CD4-positive, alpha-beta T cell treated with Interleukin-6 at 100 ng/mL for 8 hours (primary cell): ENCODE results near the gene ALKBH5.

Experiments
- DNase-seq: peaks from one replicate; pipeline ENCODE4 v3.0.0-alpha.2; 2020; ENCODE audit warnings: mixed read lengths, low spot score

Gene ALKBH5

GRCh38 chr17:18183334-18184142 lies at the start of gene ALKBH5:
ALKBH5 (plus strand) TSS chr17:18183828; CDS start chr17:18184244, 416 bp downstream.
- DNase-seq = peak; percentile 99

DNA sequence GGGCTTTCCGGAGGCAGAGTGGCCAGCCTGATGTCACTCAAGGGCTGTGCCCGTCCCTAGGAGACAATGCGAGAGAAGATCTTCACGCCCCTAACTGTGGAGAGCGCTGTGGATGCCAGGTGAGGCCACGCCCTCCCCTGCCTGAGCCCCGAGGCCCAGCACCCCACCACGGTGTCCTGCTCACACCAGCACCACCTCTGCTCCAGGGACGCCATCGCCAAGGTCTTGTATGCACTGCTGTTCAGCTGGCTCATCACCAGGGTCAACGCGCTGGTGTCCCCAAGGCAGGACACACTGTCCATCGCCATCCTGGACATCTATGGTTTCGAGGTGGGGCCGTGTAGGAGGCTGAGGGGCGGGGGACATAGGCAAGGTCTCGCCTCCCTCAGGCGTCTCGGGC lies 47.3 kb upstream of the ALKBH5 start:
- no peak for DNase-seq

DNA sequence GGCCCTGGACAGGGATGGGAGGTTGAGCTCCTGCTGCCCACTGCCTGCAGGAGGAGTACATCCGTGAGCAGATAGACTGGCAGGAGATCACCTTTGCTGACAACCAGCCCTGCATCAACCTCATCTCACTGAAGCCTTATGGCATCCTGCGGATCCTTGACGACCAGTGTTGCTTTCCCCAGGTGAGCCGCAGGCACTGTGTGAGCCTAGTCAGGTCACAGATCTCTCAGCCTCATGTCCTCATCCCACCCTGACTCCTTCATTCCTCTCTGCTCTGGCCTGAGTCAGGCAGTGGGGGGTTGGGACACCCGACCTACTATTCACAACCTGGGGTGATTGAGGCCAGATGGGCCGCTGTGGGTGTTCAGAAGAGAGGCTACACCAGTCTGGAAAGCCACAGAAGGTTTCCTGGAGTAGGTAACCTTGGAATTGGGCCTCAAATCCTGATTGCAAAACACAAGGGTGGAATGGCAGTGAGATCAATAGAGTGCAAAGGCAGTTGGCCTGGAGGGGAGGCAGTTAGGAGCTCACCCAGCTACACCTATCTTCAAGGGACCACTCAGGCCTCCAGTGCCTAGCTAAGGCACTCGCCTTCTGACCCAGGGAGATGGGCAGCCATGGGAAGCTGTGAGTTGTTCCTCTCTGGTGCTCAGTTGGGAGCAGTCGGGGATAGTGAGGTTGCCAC lies 45.4 kb upstream of the ALKBH5 start:
- DNase-seq = no peak

GRCh38 chr17:18139092-18139491 lies 44.5 kb upstream of the ALKBH5 start:
- no peak for DNase-seq

- no peak for DNase-seq
These were observed 44.1 kb upstream of the ALKBH5 start for GRCh38 chr17:18139498-18139897.

DNA sequence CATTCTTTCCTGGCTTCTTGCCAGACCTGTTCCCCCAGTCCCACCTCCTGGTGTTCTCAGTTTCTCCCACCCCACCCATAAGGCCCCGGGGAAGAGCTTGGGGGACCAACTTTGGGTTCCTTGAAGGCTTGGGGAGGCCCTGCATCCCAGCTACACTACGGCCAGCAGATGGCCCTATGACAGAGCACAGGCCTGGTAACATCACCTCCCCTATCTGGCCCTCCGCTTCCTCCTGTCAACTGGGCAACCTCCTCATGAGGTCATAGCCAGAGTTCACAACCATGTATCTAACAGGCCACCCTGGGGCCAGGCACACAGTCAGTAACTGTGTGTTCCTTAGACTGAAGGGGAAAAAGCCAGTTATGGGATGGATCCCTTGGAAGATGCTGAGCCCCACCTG lies 43.7 kb upstream of the ALKBH5 start:
- DNase-seq = no peak

- DNase-seq = no peak
These were observed 43.0 kb upstream of the ALKBH5 start for GRCh38 chr17:18140648-18141047.

GRCh38 chr17:18141210-18141803 lies 42.3 kb upstream of the ALKBH5 start:
- DNase-seq = peak; percentile 49

DNA sequence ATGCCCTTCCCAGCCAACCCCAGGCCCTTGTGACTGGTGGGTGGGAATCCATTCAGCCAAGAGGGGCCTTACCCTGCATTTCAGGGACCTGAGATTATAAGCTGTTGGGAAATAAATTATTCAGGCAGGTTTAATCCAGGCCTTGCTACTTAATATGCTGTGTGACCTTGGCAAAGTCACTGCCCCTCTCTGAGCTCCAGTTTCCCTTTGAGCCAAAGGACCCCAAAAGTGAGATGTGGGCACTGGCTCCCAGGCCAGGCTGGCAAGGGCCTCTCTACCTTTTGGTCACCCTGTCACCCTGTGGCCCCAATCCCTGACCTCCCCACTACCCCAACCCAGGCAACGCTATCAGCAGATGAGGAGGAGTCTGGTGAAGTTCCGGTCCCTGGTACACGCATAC lies 41.2 kb upstream of the ALKBH5 start:
- DNase-seq = no peak

DNA sequence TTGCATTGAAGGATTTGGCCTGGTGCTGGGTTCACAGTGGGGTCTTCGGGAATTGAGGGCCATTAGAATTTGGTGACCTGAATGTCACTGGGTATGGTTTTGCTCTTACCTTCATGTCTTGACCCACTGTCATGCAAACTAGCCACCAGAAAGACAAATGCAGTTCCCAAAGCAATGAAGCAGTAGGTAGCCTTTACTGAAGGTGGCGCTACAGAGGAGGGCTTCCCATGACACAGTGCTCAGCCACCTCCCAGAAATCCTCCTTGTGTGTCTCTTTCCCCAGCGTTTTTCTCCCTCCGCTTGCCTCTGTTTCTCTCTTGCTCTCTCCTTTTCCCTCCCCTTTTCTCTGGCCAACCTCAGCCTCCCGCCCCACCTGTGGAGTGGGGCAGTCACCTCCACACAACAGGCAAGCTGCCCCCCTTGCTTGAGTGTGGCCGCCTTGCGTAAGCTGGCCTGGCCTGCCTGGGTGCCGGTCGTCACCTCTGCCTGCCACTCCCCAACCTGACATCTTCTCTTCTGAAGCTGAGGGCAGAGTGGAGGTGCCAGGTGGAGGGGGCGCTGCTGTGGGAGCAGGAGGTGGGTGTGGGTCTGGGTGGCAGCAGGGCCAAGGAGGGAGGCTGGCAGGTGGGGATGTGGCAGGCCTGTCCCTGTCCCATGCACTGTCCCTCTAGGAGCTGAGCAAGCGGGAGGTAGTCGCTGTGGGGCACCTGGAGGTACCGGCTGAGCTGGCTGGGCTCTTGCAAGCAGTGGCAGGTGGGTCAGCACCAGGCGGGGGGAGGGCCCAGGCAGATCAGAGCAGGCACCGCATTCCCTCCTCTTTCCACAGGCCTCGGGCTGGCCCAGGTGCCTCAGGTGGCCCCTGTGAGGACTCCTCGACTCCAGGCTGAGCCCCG lies 40.3 kb upstream of the ALKBH5 start:
- DNase-seq = no peak

DNA sequence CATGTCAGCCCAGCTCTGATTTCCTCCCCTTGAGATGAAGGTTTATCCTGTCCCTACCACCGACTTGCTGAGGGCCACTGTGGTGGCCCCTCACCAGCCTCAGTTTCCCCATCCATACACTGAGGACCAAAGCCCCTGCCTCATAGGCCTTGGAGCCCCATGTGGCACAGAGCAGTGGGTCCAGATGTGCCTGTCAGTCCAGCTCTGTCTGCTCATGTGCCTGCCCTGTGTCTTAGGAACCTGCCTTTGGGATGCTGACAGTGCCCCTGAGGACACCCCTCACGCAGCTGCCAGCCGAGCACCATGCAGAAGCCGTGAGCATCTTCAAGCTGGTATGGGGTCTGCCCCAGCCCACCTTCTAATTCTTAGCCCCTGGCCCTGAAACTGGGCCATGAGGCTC lies 39.4 kb upstream of the ALKBH5 start:
- DNase-seq = no peak

GRCh38 chr17:18144855-18145254 lies 38.8 kb upstream of the ALKBH5 start:
- no peak for DNase-seq

GRCh38 chr17:18145811-18146210 lies 37.8 kb upstream of the ALKBH5 start:
- DNase-seq = no peak

DNA sequence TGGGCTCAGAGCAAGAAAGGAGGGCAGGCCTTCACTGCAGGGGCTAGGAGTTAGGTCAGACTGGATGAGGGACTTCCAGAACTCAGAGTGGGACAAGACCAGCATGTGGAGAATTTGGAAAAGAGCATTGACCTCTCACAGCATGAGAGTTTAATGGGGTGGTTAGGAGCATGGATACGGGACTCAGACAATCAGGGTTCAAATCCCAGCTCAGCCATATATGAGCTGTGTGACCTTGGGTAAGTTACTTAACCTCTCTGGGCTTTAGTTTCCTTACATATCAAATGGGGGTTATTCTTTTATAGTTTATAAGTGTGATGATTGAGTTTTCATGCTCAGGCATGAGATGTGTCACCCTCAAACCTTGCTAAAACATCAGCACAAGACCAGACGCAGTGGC lies 37.4 kb upstream of the ALKBH5 start:
- no peak for DNase-seq

GRCh38 chr17:18146980-18147379 lies 36.6 kb upstream of the ALKBH5 start:
- DNase-seq = no peak

GRCh38 chr17:18148586-18148985 lies 35.0 kb upstream of the ALKBH5 start:
- DNase-seq = no peak

- no peak for DNase-seq
These were observed 32.3 kb upstream of the ALKBH5 start for GRCh38 chr17:18151290-18151689.

GRCh38 chr17:18155179-18155578 lies 28.4 kb upstream of the ALKBH5 start:
- DNase-seq = no peak

DNA sequence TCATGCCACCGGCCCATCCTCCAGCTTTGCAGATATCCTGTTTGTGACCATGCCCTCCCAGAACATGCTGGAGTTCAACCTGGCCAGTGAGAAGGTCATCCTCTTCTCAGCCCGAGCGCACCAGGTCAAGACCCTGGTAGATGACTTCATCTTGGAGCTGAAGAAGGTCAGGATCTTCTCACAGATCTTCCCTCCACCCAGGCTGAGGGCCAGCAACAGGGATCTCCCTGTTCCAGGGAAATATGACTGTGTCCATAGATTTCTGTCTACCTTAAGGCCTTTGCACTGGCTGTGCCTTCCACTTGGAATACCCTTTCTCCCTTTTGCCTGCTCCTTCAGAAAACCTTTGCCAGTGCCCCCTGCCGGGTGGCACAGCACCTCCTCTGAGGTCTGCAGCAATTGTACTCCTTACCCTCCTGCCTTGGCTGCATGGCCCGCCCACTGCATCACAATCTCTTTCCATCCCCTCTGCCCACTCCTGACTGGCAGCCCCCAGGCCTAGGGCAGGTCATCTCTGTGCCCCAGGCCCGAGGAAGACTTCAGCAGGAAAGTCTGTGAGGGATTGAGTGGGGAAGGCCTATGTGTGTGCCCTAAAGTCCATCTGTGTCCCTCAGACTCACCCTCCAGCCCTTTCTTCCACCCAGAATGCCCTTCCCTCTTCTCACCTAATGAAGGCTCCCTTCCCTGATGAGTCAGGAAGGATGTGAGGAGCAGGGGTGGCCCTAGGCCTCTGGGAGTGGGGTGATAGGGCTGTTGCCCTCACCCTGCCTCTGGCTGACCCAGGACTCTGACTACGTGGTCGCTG lies 27.3 kb upstream of the ALKBH5 start:
- DNase-seq = no peak

- DNase-seq = no peak
These were observed 26.7 kb upstream of the ALKBH5 start for GRCh38 chr17:18156976-18157280.

GRCh38 chr17:18157354-18157985 lies 26.2 kb upstream of the ALKBH5 start:
- no peak for DNase-seq
